Fibroblast of the aortic adventitia (primary cell): Measurements from ENCODE around the gene PIEZO1. TPM values are rescaled to one million over a fixed set of nuclear protein-coding genes. Genes with fewer than 3 reads are reported as not detected.

Experiments
- DNase-seq: peaks from one replicate; pipeline ENCODE4 v3.0.0-alpha.2; 2010; ENCODE audit warnings: low read depth
- H3K4me3 ChIP-seq: 2 replicates; pipeline ENCODE4 v1.5.1; 2011; ENCODE audit warnings: low read depth, mild to moderate bottlenecking, control low read depth, low read length, moderate library complexity
- total RNA-seq: library from RNA; depleted of rRNA; stranded (reverse); fragments of >200 nt; gene quantifications from 2 replicates; pipeline ENCODE4 v1.2.3, GENCODE V29; 2012; ENCODE audit warnings: low replicate concordance
- TF ChIP-seq, protein P1 (sequence below): IDR thresholded peaks from 2 replicates; pipeline ENCODE4 v1.5.1; 2011; ENCODE audit warnings: mild to moderate bottlenecking, low read length, control low read depth, inconsistent platforms; ENCODE audit not compliant: insufficient read depth

PIEZO1 gene
- total RNA-seq, 1 donor, result 143 TPM

DNA sequence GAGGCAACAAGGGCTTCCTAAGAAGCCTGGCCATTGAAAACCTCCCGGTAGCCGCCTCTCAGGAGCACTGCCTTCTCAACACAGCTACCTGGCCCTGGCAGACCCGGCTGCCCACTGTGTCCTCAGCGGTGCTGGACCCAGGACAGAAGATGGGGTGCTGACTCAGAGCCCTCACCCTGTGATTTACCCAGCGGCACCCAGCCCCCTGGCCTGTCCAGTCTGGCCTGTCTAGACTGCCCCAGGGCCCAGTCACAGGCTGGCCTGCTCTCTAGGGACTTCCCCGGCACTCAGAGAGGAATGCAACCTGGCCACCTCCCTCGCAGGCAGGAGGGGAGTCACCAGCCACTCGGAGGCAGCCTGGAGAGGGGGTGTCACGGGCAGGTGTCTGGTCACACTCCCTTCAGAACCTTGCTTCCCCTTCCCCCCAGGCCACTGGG is 20.1 kb downstream of the PIEZO1 start:
- no peak overlapping the region for H3K4me3 ChIP-seq
- no peak for DNase-seq
- TF ChIP-seq, protein P1, sequence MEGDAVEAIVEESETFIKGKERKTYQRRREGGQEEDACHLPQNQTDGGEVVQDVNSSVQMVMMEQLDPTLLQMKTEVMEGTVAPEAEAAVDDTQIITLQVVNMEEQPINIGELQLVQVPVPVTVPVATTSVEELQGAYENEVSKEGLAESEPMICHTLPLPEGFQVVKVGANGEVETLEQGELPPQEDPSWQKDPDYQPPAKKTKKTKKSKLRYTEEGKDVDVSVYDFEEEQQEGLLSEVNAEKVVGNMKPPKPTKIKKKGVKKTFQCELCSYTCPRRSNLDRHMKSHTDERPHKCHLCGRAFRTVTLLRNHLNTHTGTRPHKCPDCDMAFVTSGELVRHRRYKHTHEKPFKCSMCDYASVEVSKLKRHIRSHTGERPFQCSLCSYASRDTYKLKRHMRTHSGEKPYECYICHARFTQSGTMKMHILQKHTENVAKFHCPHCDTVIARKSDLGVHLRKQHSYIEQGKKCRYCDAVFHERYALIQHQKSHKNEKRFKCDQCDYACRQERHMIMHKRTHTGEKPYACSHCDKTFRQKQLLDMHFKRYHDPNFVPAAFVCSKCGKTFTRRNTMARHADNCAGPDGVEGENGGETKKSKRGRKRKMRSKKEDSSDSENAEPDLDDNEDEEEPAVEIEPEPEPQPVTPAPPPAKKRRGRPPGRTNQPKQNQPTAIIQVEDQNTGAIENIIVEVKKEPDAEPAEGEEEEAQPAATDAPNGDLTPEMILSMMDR, result no peak

GRCh38 chr16:88764080-88764479 is 20.9 kb downstream of the PIEZO1 start:
- DNase-seq, result no peak
- TF ChIP-seq, protein P1, result no peak
- H3K4me3 ChIP-seq, result no peak overlapping the region

DNA sequence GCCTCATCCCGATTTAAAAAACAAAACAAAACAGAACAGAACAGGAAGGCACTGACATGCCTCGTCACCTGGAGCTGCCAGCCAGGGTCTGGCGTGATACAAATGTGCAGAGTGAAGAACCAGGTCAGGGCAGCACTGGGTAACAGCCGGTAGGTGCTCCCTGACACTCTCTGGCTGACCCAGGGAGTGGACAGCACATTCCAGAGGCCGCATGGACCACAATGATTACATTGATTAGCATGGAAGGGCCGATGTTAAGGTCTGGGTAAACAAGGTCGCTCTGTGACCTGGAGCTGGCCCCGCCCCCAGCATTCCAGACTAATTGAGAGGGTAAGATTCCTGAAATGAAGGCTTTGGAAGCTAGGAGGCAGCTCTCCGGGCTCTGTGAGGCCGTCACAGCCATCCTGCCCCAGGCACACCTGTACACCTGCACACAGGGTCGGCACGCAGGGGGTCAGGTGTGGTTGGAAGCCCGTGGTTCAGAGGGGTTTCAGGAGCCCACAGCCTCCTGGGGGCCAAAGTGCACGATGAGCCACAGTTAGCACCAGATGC is 21.4 kb downstream of the PIEZO1 start:
- H3K4me3 ChIP-seq, result no peak overlapping the region
- TF ChIP-seq, protein P1, result no peak
- no peak for DNase-seq

- TF ChIP-seq, protein P1, result no peak
- no peak overlapping the region for H3K4me3 ChIP-seq
- DNase-seq, result no peak
Measured at GRCh38 chr16:88762941-88763340, 22.1 kb downstream of the PIEZO1 start.

DNA sequence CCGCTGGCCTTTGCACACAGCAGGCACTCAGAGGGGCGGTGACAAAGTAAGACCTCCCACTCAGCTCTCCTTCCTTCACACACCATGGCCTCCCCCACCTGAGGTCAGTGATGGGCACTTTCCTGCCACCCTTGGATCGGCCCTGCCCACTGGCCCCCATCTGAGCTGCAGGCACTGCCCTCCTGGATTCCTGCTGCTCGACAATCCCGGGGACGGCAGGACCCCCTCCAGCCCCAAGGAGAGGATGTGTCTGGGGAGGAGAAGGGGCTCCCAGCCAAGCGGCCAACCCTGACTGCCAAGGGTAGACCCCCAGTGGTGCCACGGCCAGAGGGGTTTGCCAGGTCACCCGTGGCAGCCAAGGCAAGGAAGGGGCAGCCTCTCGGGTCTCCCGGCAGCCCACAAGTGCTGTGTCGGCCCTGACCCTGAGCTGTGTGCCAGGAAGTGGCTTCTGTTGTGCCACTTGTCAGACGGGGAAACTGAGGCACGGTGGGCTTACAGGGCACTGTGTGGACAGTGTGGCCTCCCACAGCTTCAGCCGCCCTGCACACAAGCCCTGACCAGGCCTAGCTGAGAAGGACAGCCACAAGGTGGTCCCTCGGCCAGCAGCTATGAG is 22.7 kb downstream of the PIEZO1 start:
- TF ChIP-seq, protein P1, result no peak

GRCh38 chr16:88761830-88762229 is 23.2 kb downstream of the PIEZO1 start:
- no peak overlapping the region for H3K4me3 ChIP-seq
- TF ChIP-seq, protein P1, result no peak
- no peak for DNase-seq

More for the DNA sequence above, 22.7 kb downstream of the PIEZO1 start:
- no peak for DNase-seq
- H3K4me3 ChIP-seq, result no peak overlapping the region

GRCh38 chr16:88761143-88761534 is 23.9 kb downstream of the PIEZO1 start:
- TF ChIP-seq, protein P1, result no peak
- H3K4me3 ChIP-seq, result no peak overlapping the region
- DNase-seq, result no peak
